Measurements from ENCODE around the gene PCDHGA1.
"Not testable (repeated sequence)": the region's sequence is repeated elsewhere in the genome, so short reads cannot be mapped to it uniquely, and the experiment has no call there.

PCDHGA1 gene

DNA sequence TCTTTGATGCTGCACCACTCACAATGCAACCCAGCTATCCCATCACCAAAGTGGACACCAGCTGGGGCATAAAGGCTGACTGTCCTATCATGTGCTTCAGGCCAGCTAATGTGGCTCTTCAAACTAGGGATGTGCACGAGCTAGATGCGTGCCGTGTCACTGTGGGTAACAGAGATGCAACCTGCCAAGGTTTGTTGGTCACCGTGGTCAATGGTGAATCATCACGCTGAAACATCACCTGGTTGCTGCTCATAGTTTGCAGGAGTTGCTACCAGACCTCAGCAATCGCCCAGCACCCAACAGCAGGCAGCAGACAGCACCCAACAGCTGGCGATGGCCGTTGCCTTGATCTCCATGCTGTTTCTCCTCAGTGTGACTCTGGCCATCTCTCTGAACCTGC, 2.1 kb upstream of the PCDHGA1 start:
- Histone ChIP-seq H3K4me3 (ENCODE audit: low read length) (no peak overlapping the region), H3K4me2 (ENCODE audit: low read length) (no peak overlapping the region), H2BK15ac (replicated peaks; ENCODE audit: low read depth) (no peak overlapping the region), H3K9ac (ENCODE audit: low read length) (no peak overlapping the region), H3K79me1 (ENCODE audit: low read length) (no peaks in the 10 kb centered on the region), H2AK5ac (ENCODE audit: low read length) (no peak overlapping the region), H3K4me1 (ENCODE audit: control insufficient read depth, low read depth, low read length) (no peaks in the 10 kb centered on the region), H3K18ac (ENCODE audit: low read length) (no peak overlapping the region), H4K5ac (ENCODE audit: low read length) (no peak overlapping the region), H3K36me3 (ENCODE audit: control insufficient read depth, insufficient read depth, low read length) (no peaks in the 10 kb centered on the region), H2BK120ac (ENCODE audit: low read depth, low read length) (no peak overlapping the region), H3K79me2 (ENCODE audit: control insufficient read depth, insufficient read depth, low read length) (no peaks in the 10 kb centered on the region), H3K27me3 (ENCODE audit: insufficient read depth, low read length, poor library complexity) (no peaks in the 10 kb centered on the region), H2BK5ac (ENCODE audit: low read length) (no peak overlapping the region), H3K23ac (ENCODE audit: low read length) (no peak overlapping the region), H3K4ac (ENCODE audit: low read depth, low read length) (no peak overlapping the region), H3K56ac (ENCODE audit: low read length) (no peak overlapping the region), H3K27ac (ENCODE audit: low read depth, low read length) (no peak overlapping the region), H4K8ac (ENCODE audit: low read depth, low read length) (no peak overlapping the region)
- no peak for DNase-seq
- no CpG with 5 or more reads among the region's 8 CpGs for WGBS (ENCODE audit: extremely low coverage, insufficient coverage, low lambda C conversion rate)

DNA sequence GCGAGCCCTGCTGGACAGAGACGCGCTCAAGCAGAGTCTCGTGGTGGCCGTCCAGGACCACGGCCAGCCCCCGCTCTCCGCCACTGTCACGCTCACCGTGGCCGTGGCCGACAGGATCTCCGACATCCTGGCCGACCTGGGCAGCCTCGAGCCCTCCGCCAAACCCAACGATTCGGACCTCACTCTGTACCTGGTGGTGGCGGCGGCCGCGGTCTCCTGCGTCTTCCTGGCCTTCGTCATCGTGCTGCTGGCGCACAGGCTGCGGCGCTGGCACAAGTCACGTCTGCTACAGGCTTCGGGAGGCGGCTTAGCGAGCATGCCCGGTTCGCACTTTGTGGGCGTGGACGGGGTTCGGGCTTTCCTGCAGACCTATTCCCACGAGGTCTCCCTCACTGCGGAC, 2.3 kb downstream of the PCDHGA1 start:
- not testable (repeated sequence) for H2AK5ac ChIP-seq (ENCODE audit: low read length); H2BK120ac ChIP-seq (ENCODE audit: low read depth, low read length); H3K4me3 ChIP-seq (ENCODE audit: low read length); DNase-seq; H3K56ac ChIP-seq (ENCODE audit: low read length); H4K8ac ChIP-seq (ENCODE audit: low read depth, low read length); H4K5ac ChIP-seq (ENCODE audit: low read length); H3K9ac ChIP-seq (ENCODE audit: low read length); H3K27me3 ChIP-seq (ENCODE audit: insufficient read depth, low read length, poor library complexity); H3K27ac ChIP-seq (ENCODE audit: low read depth, low read length); H3K79me1 ChIP-seq (ENCODE audit: low read length); H3K4me2 ChIP-seq (ENCODE audit: low read length); H3K23ac ChIP-seq (ENCODE audit: low read length); H3K4me1 ChIP-seq (ENCODE audit: control insufficient read depth, low read depth, low read length); H2BK15ac ChIP-seq (replicated peaks; ENCODE audit: low read depth); H3K18ac ChIP-seq (ENCODE audit: low read length); H3K36me3 ChIP-seq (ENCODE audit: control insufficient read depth, insufficient read depth, low read length); H3K79me2 ChIP-seq (ENCODE audit: control insufficient read depth, insufficient read depth, low read length); H2BK5ac ChIP-seq (ENCODE audit: low read length); H3K4ac ChIP-seq (ENCODE audit: low read depth, low read length)
- WGBS (ENCODE audit: extremely low coverage, insufficient coverage, low lambda C conversion rate), result no CpG with 5 or more reads among the region's 39 CpGs

GRCh38 chr5:141338538-141339306, 8.4 kb downstream of the PCDHGA1 start, which contains the start of gene PCDHGA2:
Gene PCDHGA2, plus strand, starts transcription at chr5:141338760.
- H3K27me3 ChIP-seq (ENCODE audit: insufficient read depth, low read length, poor library complexity), result no peaks in the 10 kb centered on the region
- H3K4me3 ChIP-seq (ENCODE audit: low read length), result no peak within 1 kb of the TSS
- no peak within 1 kb of the TSS for H3K4ac ChIP-seq (ENCODE audit: low read depth, low read length)
- H4K8ac ChIP-seq (ENCODE audit: low read depth, low read length), result no peak within 1 kb of the TSS
- H3K9ac ChIP-seq (ENCODE audit: low read length), result no peak within 1 kb of the TSS
- H3K27ac ChIP-seq (ENCODE audit: low read depth, low read length), result no peak within 1 kb of the TSS
- DNase-seq, result peak; percentile 59
- no peaks in the 10 kb centered on the region for H3K79me1 ChIP-seq (ENCODE audit: low read length)
- no CpG with 5 or more reads among the region's 27 CpGs for WGBS (ENCODE audit: extremely low coverage, insufficient coverage, low lambda C conversion rate)
- H2BK120ac ChIP-seq (ENCODE audit: low read depth, low read length), result no peak within 1 kb of the TSS
- no peak within 1 kb of the TSS for H2AK5ac ChIP-seq (ENCODE audit: low read length)
- no peak within 1 kb of the TSS for H3K56ac ChIP-seq (ENCODE audit: low read length)
- no peak within 1 kb of the TSS for H3K4me2 ChIP-seq (ENCODE audit: low read length)
- no peak within 1 kb of the TSS for H3K18ac ChIP-seq (ENCODE audit: low read length)
- H2BK5ac ChIP-seq (ENCODE audit: low read length), result no peak within 1 kb of the TSS
- no peak within 1 kb of the TSS for H2BK15ac ChIP-seq (replicated peaks; ENCODE audit: low read depth)
- H3K36me3 ChIP-seq (ENCODE audit: control insufficient read depth, insufficient read depth, low read length), result no peaks in the 10 kb centered on the region
- H3K23ac ChIP-seq (ENCODE audit: low read length), result no peak within 1 kb of the TSS
- no peaks in the 10 kb centered on the region for H3K4me1 ChIP-seq (ENCODE audit: control insufficient read depth, low read depth, low read length)
- no peak within 1 kb of the TSS for H4K5ac ChIP-seq (ENCODE audit: low read length)
- H3K79me2 ChIP-seq (ENCODE audit: control insufficient read depth, insufficient read depth, low read length), result no peaks in the 10 kb centered on the region

- not testable (repeated sequence) for H3K4ac ChIP-seq (ENCODE audit: low read depth, low read length); H3K27me3 ChIP-seq (ENCODE audit: insufficient read depth, low read length, poor library complexity); DNase-seq; H2BK5ac ChIP-seq (ENCODE audit: low read length); H2BK15ac ChIP-seq (replicated peaks; ENCODE audit: low read depth); H4K5ac ChIP-seq (ENCODE audit: low read length); H3K18ac ChIP-seq (ENCODE audit: low read length); H3K79me1 ChIP-seq (ENCODE audit: low read length); H4K8ac ChIP-seq (ENCODE audit: low read depth, low read length); H2AK5ac ChIP-seq (ENCODE audit: low read length); H3K27ac ChIP-seq (ENCODE audit: low read depth, low read length); H3K9ac ChIP-seq (ENCODE audit: low read length); H3K4me1 ChIP-seq (ENCODE audit: control insufficient read depth, low read depth, low read length); H3K23ac ChIP-seq (ENCODE audit: low read length); H3K56ac ChIP-seq (ENCODE audit: low read length); H3K4me3 ChIP-seq (ENCODE audit: low read length); H3K79me2 ChIP-seq (ENCODE audit: control insufficient read depth, insufficient read depth, low read length); H2BK120ac ChIP-seq (ENCODE audit: low read depth, low read length); H3K4me2 ChIP-seq (ENCODE audit: low read length); H3K36me3 ChIP-seq (ENCODE audit: control insufficient read depth, insufficient read depth, low read length)
- WGBS (ENCODE audit: extremely low coverage, insufficient coverage, low lambda C conversion rate), result no CpG with 5 or more reads among the region's 45 CpGs
Observed at GRCh38 chr5:141340781-141341354, 10.6 kb downstream of the PCDHGA1 start.

DNA sequence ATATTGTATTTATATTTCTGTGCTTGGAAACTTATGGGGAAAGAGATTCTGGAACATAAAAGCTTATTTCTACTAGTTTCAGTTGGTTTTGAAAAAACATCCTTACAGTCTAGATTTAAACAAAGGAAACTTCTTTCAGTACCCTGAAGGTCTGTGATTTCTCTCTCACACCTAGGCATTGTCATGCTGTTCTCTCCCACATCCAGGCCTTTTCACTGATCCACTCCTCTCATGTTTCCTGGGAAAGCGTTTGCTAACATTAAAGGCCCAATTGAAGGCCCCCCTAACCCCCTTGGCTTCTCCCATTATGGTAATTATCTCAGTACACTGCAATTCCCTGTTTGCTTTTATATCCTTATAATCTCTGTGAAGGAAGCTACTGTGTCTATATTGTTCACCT, 12.5 kb downstream of the PCDHGA1 start:
- no CpG with 5 or more reads among the region's 1 CpG for WGBS (ENCODE audit: extremely low coverage, insufficient coverage, low lambda C conversion rate)

More for the DNA sequence above, 12.5 kb downstream of the PCDHGA1 start:
- Histone ChIP-seq H2BK5ac (ENCODE audit: low read length) (no peak overlapping the region), H2BK120ac (ENCODE audit: low read depth, low read length) (no peak overlapping the region), H3K23ac (ENCODE audit: low read length) (no peak overlapping the region), H3K4ac (ENCODE audit: low read depth, low read length) (no peak overlapping the region), H3K4me2 (ENCODE audit: low read length) (no peak overlapping the region), H3K18ac (ENCODE audit: low read length) (no peak overlapping the region), H3K4me1 (ENCODE audit: control insufficient read depth, low read depth, low read length) (no peaks in the 10 kb centered on the region), H2AK5ac (ENCODE audit: low read length) (no peak overlapping the region), H2BK15ac (replicated peaks; ENCODE audit: low read depth) (no peak overlapping the region), H3K27me3 (ENCODE audit: insufficient read depth, low read length, poor library complexity) (no peaks in the 10 kb centered on the region), H3K79me1 (ENCODE audit: low read length) (no peaks in the 10 kb centered on the region), H3K56ac (ENCODE audit: low read length) (no peak overlapping the region), H3K9ac (ENCODE audit: low read length) (no peak overlapping the region), H3K27ac (ENCODE audit: low read depth, low read length) (no peak overlapping the region), H3K36me3 (ENCODE audit: control insufficient read depth, insufficient read depth, low read length) (no peaks in the 10 kb centered on the region), H4K8ac (ENCODE audit: low read depth, low read length) (no peak overlapping the region), H3K4me3 (ENCODE audit: low read length) (no peak overlapping the region), H3K79me2 (ENCODE audit: control insufficient read depth, insufficient read depth, low read length) (no peaks in the 10 kb centered on the region), H4K5ac (ENCODE audit: low read length) (no peak overlapping the region)
- DNase-seq, result no peak
